HG03457 (cell line): Measurements from ENCODE around the gene SHROOM2.
"Not testable (repeated sequence)": the region's sequence is repeated elsewhere in the genome, so short reads cannot be mapped to it uniquely, and the experiment has no call there.

Experiments
- ATAC-seq: cut with Tn5 transposase; IDR thresholded peaks from one replicate; pipeline ENCODE4 v1.9.1; 2021; ENCODE audit warnings: moderate number of reproducible peaks; ENCODE audit not compliant: unreplicated experiment

The SHROOM2 gene

DNA sequence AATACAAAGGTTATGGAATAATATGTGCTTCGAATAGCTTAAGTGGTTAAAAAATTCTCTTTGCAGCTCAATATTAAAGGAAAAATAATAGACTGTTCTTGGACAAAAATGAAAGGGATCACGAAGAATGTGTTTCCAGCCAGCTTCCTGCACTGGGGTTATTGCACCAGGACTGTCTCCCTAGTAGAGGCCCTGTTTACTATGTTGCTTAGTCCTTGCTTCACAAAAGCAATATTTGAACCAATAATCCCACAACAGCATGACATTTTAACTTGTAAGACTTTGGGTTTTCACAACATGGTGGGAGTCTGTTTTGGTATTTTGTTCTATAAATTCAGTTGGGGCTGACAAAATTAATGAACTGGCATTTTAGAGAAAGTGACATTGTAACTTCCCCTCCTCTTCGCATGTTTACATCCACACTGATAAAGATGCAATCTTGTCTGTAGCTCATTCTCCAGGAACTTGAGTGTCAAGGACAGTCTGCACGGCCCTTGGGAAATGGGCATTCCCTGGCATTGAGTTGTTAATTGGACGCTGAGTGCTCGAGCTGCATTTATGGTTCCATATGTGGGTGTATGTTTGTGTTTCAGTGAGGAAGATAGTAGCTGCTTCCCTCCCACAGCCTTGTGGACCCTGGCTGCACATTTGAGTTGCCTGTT is 39.0 kb downstream of the SHROOM2 start:
- no peak for ATAC-seq

DNA sequence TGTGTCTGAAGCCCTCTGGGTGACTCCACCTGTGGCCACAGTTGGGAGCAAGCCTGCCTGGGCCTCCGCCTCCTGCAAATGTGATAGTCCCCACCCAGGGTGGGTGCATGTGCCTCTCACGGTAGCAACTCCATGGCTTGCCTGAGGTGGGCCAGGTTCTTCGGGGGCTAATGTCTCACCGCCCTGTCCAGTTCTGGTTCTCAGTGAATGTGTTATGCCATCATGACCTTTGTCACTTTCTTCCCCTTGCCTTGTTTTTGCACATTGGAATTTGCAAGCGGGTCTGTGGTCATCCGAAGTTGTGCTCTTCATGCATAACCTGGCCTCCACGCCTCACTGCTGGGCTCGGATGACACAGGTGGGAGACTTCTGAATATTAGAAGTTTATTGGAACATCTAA is 39.7 kb downstream of the SHROOM2 start:
- no peak for ATAC-seq

DNA sequence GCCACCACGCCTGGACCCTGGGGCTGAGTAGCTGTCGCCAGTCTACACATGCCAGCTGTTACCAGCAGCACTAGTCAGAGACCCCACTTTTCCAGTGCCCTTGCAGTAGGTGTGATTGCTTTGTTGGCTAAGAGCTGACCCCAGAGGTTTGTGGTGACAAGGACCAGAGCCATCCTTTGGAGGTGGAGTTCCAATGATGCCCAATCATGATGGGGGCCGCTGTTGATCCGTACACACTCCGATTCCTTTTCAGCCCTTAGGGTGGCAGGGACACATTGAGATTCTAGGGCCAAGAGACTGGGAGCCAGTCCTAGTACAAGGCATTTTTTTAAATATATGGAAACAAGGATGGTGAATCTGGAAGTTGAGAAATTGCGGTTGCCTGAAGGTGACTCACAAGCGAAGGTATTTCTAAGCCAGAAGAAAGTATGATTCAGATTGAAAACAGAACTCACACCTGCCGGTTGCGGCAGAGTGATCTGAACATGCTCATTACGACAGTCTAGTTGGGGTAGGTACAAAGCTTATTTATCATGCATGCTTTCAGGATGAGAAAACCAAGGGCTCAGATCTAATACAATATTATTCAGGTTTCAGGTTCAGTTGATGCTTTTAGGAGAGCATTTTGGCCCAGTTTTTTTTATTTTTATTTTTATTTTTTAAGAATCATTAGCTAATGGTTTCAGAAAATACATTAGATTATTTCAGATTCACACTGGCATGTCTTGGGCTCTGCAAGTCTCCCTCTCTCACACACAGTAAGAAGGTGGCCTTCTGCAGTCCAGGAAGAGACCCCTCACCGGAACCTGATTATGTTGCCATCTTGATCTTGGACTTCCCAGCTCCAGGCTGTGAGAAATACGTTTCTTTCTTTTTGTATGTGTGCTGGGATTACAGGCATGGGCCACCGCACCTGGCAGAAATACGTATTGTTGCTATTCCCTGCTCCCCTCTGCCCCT is 43.4 kb downstream of the SHROOM2 start:
- ATAC-seq: peak; percentile 80

DNA sequence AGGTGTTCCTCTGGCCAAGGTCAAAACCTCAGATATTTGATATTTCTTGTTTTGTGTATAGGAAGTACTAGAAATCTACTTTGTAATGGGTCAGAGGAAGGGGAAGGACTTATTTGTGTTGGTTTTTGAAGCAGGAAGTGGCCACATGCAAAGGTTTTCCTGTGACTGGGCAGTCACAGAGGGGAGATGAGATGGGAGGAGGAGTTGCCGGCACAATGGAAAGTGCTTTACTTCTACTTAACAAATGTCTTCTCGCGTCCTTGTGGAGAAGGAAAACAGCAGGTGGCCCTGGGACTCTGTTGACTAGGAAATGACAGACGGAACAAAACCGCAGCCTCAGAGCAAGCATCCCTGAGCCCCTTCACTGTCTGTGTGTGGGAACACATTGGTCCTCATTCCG is 46.6 kb downstream of the SHROOM2 start:
- no peak for ATAC-seq

DNA sequence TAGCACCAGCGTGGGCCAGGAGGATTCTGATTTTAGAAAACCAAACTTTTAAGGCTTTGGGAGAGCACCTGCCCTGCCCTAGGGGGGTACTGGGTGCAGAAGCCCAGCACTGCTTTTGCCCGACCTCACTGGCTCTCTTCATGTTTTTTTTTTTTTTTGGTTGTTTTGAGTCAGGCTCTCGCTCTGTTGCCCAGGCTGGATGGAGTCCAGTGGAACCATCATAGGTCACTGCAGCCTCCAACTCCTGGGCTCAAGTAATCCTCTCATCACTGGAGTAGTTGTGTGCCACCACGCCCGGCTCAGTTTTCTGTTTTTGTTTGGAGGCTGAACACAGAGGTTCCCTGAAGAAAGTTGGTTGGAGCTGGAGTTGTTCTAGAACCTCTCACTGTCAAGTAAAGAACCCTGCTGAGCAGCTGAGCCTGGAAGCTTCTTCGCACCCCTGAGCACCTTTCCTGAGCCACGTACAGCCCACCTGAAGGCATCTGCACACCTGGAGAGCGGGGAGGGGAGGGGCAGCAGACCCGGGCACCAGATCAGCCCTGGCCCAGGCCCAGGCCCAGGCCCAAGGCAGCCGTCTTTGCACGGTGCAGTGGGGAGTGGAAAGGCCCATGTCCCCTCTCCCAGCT is 49.5 kb downstream of the SHROOM2 start:
- no peak for ATAC-seq

DNA sequence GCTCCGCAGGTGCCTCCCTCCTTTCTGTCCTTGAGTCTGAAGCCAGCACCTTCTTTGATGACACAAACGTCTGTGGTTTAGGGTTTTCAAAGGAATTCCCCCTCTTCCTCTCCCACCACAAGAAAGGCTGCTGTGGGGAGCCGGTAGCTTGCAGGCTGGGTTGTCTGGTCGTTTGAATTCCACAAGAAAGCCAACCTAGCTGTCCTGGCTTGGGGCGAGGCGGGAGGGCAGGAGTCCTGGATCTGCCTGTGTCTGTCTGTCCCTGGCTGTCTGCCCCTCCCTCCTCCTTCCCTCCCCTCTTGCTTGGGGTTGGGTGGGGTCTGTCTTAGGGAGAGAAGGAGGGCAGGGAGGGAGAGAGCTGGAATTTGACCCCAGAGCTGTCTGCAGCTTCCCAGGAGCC is 56.3 kb downstream of the SHROOM2 start:
- ATAC-seq: no peak

DNA sequence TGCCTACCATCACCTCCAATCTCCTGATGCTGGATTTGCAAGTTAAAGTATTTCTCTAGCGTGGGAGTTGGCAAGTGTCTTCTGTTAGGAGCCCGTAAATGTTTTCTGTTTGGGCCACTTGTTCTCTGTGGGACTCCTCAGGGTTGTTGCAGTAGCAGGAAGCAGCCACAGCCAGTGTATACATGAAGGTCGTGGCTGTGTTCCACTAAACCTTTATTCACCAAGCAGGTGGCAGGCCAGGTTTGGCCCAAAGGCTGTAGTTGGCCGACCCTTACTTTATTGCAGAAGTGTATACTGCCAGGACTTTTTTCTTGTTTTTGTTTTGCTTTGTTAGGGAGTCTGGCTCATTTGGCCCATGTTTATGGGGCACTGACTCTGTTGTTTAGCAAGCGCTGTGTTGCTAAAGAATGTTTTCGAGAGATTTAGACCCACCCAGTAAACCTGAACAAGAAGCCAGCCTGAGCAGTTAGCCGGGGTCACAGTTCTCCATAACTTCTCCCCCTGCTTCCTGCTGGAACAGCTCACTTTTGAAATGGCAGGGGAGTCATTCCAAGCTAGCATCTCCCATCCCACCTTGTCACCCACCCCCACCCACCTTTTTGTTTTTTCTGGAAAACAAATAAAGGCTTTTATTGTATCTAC is 58.8 kb downstream of the SHROOM2 start:
- ATAC-seq: no peak

DNA sequence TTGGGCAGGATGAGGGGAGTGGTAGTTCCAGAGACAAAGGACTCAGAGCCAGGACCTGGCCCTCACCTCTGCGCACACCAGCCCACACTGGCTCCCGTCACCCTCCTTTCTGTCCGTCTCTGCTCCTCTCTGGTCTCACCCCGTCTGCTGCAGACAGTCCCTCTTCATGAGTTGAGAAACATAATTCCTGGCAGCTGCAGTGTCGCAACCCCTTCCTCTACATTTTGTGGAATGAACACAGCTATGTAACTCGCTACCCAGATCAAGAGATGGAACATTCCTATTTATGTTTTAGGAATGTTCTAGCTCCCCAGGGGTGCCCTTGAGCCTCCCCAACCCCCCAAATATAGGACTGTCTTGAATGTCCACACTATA is 59.3 kb downstream of the SHROOM2 start:
- no peak for ATAC-seq

DNA sequence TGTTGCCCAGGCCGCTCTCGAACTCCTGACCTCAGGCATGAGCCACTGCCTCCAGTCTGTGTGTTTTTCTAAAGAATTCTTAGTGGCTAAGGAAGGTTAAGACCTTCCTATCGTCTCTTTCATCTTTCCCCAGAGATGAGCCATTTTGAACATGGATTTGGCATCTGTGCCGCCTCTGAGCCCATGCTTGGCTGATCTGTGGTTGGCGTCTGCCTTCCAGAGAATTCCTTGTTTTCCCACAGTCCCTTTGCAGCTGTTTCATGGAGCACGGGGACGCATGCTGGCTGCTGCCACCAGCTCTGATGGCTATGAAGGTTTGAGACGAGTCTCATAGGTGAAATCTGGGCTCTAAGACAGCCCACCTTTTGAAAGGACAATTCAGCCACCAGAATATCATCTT is 60.4 kb downstream of the SHROOM2 start:
- no peak for ATAC-seq

DNA sequence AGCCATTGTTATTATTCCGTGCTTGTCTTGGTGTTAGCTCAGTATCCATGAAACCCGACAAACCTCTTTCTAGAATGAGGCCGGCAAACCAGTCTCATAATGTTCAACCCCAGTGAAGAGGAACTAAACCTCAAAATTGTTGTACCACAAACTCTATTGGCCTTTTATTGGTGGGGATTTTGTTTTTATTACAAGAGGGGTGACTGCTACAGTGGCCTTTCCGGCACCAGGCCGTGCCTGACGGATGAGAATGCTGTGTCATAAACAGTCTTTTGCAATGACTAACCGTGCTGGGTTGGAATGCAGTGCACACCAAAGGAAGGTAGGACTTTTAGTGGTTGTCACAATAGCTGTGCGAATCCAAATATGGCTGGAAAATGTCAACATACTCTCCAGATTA is 60.8 kb downstream of the SHROOM2 start:
- ATAC-seq: no peak

DNA sequence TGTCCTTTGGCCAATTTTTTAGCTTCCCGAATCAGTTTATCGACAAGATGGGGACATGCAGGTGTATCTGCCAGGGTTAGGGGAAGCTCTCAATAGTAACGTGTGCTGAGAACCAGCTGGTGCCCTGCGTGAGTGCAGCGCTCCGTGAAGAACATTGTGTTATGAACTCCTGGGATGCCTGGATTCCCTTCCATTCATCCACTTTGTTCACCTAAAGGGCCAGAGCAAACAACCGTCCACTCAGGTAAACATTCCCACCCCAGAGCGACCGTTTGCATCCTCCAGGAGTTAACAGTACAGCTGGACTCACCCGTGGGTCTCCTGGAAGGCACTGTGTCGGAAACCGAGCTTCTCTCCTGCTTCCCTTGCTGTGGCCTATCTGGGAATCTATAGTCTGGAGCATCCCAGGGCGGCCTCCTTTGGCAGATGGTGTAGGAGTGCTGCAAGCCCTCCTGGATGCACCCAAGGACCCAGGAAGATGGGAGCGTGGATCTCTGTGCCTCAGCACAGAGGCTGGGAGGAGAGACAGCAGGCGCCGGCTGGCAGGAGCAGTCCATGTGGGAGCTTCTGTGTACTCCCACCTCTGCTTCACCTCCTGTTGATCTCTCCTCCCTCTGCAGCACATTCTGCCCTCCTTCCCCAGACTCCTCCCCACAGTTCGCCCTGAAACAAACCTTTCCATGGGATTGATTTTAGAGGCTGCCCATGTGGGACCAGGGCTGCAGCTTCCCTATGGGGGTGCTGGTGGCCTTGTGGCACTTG is 62.7 kb downstream of the SHROOM2 start:
- ATAC-seq: no peak

DNA sequence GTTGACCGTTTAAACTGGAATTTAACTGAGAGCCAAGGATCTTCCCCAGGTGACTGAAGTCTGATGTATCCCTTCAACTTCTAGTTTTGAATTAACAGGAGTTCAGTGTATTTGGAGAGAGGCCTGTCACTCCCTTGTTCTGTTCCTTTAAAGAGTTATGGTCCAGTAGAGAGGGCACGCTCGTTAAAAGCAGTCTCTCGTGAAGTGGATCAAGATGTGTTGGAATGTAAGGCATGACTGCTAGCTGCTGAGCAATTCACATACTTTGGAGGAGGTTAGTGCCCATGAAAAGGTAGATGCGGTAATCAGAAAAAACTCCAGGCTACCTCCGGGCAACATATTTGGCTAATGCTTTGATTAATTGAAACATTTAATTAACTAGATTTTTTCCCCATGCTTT is 65.7 kb downstream of the SHROOM2 start:
- ATAC-seq: no peak

DNA sequence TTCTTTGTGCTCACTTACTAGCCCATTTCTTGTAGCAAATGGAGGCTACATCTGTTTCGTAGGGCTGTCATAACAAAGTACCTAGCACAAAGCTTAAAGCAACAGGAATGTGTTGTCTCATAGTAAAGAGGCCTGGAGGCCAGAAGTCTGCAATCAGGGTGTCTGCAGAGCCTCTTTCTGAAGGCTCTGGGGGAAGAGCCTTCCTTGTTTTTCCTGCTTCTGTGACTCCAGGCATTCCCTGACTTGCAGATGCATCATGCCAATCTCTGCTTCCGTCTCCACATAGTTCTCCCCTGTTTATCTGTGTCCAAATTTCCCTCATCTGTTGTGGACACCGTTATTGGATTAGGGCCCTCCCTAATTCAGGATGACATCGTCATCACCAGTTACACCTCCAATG is 67.1 kb downstream of the SHROOM2 start:
- ATAC-seq: no peak

DNA sequence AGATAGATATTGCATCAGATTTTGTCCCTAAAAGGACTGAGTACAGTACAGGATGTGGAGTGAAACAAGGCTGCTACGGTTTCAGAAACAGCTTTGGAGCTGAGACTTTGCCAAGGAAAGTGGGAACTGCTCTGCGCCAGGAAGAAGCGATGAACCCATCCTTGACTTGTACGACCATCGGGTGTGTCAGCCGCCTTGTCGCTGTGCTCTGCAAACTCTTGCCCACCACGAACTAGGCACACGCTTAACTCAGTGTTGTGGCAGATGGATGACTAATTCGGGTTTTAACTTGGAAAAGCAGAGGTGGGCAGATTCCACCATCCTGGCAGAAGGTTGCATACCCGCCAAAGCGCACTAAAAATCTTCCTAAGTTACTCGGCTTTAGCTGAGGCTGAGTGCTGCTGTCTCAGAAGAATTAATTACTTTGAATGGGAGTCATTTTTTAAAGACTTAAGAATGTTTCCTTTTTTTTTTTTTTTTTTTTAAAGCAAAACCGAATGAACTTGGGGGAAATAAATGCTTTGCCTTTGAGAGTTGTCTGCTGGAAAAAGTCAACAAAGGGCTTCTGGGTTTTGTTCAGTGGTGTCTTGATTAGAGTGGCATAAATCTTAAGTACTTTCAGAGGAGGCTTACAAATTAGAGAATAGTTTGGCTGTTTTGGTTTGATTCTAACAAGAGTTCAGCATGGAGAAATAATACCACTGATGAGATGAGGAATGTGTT is 69.5 kb downstream of the SHROOM2 start:
- no peak for ATAC-seq

DNA sequence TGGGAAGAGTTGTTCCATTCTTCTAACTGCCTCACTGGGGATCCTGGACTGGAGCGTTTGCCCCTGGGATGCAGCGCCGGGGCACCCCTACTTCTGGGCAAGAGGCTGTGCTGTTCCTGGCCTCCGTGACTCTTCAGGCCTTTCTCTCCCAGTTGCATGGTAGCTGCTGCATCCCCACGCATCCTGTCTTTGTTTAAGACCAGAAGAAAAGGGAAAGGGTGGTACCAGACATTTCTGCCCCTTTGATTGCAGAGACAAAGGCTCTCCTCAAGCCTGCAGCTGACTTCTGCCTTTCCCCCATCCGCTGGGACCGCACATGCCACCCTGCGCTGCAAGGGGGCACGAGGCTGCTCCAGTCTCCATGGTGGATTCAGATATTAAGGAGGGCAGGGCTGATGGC is 70.4 kb downstream of the SHROOM2 start:
- ATAC-seq: no peak

DNA sequence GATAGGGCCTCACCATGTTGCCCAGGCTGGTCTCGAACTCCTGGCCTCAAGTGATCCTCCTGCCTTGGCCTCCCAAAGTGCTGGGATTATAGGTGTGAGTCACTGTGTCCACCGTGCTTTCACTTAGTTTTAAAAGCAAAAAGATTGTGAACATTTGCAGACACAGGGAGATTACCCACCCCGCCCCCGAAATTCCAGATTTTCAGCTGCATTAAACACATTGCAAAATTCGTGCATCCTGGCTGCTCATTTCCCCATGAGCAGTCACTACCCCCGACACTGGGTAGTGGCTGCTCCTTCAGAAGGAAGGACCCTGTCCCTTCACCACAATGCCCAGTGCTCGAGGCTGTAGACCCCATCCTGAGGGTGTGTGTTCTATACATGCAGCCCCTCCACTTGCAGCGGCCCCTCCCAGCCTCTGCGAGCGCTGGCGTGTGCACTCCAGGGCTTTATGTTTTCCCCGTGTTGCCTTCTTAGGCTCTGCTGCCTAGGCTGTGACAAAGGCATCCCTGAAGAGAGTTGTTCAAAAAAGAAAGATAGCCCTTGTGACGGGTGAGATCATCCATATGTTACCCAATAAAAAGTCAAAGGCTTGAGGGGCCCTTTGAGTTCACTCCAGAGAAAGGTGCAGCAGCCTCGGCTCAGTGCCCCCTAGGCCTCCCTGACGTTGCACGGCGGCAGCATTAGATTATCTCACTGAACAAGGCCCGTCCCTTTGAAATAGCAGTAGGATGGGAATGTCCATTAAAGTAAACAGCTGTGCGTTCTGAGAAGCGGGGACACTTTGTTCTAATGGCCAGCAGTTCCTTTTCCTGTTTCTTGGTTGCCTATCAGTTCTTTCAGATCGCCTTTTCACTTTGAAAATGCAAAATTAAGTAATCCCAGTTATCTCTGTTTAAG is 71.6 kb downstream of the SHROOM2 start:
- no peak for ATAC-seq

DNA sequence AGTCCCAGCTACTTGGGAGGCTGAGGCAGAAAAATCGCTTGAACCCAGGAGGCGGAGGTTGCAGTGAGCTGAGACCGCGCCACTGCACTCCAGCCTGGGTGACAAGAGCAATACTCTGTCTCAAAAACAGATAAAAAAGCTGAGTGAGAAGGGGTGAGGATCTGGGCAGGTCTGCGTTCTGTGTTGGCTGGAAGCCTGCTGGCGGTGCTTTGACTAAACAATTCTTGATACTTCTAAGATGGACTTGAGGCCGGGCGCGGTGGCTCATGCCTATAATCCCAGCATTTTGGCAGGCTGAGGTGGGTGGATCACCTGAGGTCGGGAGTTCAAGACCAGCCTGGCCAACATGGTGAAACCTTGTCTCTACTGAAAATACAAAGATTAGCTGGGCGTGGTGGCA is 72.5 kb downstream of the SHROOM2 start:
- not testable (repeated sequence) for ATAC-seq

DNA sequence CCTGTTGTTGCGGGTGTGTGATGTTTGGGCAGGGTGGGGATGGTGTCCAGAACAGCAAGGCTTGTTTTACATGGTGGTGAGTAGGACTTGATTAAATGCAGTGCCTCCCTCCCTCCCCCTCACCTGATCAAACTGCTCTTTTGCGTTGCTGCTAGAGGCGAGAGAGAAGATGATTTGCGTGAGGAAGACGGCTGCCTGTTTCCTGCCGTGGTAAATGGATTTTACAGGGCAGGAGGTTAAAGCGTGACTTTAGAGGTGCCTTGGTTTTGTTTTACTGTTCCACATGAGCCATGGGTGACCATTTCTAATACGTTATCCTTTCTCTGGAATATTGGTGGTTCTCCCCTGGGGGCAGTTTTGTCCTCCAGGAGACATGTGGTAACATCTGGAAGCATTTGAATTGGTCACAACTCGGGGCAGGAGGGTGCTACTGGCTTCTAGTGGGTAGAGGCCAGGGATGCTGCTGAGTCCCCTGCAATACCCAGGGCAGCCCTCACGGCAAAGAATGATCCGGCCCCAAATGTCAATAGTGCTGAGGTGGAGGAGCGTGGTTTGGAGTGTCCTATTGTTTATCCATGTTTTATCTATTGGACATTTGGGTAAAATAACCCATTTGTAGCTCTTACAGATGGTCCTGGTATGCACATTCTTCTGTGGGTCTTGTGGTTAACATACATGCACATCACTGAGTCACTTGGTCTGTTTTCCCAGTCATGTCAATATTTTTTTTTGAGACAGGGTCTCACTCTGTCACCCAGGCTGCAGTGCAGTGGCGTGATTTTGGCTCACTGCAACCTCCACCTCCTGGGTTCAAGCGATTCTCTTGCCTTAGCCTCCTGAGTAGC is 73.7 kb downstream of the SHROOM2 start:
- no peak for ATAC-seq
